GM08714 (cell line): ENCODE results near the gene MRPL18.

ENCODE experiments used
- H3K4me3 ChIP-seq: fragments of 200-500 bp; sonication (Bioruptor generic); 2 replicates; pipeline ENCODE4 v1.5.1; 2014; ENCODE audit warnings: mild to moderate bottlenecking, low read length, inconsistent platforms
- ZNF274 ChIP-seq: IDR thresholded peaks from 2 replicates; pipeline ENCODE4 v1.6.1; 2012; ENCODE audit warnings: mild to moderate bottlenecking, low read depth, low read length

Gene MRPL18

DNA sequence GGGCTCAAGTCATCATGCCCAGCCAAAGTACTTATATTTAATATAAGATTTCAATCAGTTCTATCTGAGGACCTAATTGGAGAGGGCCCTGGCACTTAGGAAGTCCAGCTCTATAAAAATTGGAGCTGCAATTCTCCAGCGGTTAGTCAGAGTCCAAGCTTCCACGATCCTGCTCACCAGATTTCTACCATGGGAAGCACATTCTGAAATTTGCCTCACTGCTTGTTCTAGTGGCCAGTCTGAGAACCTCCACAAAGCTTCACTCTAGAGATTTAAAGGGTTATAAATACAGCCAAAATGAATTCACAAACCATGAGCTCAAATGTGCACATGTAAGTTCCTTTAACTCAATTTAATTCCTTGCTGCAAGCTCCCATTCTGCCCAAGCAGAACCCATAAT, 43.3 kb downstream of the MRPL18 start:
- no peak for TF ChIP-seq ZNF274
- H3K4me3 ChIP-seq, result no peak overlapping the region

- no peak for TF ChIP-seq ZNF274
- no peak overlapping the region for H3K4me3 ChIP-seq
Observed at GRCh38 chr6:159833997-159834603, 43.8 kb downstream of the MRPL18 start.

GRCh38 chr6:159836718-159837490, 46.6 kb downstream of the MRPL18 start:
- TF ChIP-seq ZNF274, result no peak
- H3K4me3 ChIP-seq, result no peak overlapping the region

- TF ChIP-seq ZNF274, result no peak
- no peak overlapping the region for H3K4me3 ChIP-seq
Observed at GRCh38 chr6:159837511-159837910, 47.2 kb downstream of the MRPL18 start.

DNA sequence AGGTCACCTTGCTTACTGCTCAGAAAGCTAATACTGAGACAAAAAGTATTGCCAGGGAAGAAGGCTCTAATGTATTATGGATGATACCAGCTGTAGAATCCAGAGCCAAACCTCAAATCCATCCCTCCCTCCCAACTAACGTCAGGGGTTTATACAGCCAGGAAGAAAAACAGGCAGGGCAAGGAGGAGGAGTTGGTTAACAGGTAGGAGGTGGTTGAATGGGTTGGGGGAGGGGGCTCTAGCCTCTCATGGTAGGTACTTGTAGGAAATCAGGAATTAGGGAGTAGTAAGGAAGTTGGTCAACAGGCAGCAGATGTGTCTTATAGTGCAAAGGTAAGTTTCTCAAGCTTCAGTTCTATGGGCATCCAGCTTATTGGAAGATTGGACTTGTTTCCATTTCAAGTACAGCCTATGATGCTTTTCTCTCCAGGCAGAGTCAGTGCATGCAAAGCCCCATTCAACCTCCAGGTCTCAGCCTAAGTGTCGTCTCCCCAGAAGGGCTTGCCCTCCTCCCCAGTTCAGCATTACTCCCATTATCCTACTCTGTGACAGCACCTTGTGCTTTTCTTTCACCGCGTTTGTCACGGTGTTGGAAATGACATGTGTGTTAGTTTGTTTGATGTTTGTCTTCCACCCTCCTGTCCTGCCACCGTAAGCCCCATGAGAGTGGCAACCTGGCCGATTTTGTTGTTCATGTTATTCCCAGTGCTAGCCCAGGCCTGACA, 47.9 kb downstream of the MRPL18 start:
- H3K4me3 ChIP-seq, result no peak overlapping the region
- TF ChIP-seq ZNF274, result no peak

DNA sequence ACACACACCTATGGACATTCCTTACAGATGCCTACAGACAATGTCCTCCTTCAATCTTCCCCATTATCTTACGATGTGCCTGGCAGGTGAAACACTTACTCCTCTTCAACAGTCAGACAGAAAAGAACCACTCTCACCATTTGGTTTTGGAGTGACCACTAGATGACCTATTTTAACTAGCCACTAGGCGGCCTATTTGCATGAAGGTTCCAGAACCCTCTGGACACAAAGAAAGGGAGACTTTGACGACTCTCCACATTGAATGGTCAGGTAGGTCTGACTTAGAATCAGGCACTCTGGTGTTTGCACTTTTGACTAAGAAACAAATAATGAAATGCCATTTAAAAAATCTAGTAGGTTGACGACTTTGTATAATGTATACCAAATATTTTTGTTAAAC, 51.8 kb downstream of the MRPL18 start:
- no peak for TF ChIP-seq ZNF274
- H3K4me3 ChIP-seq, result no peak overlapping the region

DNA sequence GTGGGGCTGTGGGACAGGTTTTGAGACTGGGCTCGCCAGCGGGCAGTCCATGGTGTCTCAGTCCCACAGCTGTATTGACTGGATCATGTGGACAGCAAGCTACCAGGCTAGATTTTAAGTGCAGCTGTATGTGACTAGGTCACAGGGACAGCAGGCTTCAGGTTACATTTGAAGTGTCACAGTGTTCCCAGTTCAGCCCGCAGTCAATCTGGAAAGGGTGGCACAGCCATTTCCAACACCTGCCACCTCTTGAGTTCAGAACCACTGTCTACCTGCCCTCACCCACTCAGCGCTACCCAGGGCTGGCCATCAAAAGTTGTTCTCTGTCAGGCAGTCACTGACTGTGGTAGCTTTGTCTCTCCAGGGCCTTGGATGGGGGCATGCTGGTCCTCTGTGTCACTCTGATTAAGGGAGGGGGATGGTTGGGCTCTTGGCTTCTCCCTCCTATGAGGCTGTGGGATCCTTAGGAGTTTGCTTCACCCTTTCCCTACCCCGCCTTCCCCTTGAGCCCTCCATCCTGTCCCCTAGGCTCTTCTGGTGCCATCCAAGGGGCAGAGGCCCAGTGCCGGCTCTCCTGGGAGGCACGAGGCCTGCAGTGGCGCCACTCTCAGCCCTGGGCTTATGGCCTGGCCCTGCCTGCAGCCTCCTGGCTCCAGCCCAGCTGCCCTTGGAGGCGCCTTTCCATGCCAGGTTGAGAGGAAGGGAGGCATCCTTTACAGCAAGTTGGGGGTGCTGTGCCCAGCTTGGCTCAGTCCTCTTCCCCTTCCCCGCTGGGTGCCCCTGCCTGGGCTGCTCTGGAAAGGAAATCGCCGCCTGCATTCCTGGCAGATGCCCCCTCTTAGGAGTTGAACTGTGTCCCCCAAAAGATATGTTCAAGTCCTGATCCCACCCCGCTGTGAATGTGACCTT, 54.7 kb downstream of the MRPL18 start:
- TF ChIP-seq ZNF274, result no peak
- no peak overlapping the region for H3K4me3 ChIP-seq
